ENCODE measurements around the gene NOTCH1.

DNA sequence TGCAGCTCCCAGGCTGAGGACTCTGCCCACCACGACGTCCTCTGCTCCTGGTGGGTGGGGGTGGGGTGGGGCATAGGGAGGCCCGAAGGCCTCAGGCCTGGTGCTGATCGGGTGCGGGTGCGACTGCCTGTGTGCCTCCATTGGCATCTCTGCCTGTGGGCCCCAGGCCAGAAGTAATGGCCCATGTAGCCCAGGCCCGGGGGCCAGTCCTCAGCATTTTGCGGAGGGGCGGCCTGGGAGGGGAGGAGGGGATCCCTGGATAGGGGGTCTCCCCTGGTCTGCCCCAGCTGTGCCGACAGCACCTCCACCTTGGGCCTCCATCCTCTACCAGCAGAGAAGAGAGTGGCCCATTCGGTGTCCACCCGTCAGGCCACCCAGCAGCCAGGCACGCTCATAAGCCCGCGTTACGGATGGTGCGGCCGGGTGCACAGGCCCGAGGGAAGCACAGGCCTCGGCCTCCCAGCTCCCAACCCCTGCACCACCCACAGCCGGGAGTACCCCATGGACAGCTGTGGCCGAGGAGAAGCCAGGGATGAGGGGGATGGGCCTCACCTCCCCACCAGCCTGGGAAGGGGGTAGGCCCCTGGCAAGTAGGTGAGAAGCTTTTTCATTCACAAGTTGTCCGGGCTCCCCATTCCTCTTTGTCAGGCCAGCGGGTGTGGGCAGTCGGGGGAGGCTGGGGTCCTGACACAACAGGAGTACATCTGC is 1.8 kb upstream of the NOTCH1 start:
- TF ChIP-seq, protein P1, sequence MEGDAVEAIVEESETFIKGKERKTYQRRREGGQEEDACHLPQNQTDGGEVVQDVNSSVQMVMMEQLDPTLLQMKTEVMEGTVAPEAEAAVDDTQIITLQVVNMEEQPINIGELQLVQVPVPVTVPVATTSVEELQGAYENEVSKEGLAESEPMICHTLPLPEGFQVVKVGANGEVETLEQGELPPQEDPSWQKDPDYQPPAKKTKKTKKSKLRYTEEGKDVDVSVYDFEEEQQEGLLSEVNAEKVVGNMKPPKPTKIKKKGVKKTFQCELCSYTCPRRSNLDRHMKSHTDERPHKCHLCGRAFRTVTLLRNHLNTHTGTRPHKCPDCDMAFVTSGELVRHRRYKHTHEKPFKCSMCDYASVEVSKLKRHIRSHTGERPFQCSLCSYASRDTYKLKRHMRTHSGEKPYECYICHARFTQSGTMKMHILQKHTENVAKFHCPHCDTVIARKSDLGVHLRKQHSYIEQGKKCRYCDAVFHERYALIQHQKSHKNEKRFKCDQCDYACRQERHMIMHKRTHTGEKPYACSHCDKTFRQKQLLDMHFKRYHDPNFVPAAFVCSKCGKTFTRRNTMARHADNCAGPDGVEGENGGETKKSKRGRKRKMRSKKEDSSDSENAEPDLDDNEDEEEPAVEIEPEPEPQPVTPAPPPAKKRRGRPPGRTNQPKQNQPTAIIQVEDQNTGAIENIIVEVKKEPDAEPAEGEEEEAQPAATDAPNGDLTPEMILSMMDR (conservative IDR thresholded peaks at IDR 0.05; ENCODE audit: low read depth, low read length): no peak
- TF ChIP-seq EZH2 (IDR thresholded peaks at IDR 0.05; ENCODE audit: borderline replicate concordance, low read depth, low read length, poor library complexity, severe bottlenecking): no peak

All from A673 (cell line).